CD4-positive, CD25-positive, alpha-beta regulatory T cell (primary cell): ENCODE measurements around the gene EPHA2. TPM values are rescaled to one million over a fixed set of nuclear protein-coding genes. Genes with fewer than 3 reads are reported as not detected.

Experiments used
- ATAC-seq, 2 donors: fragments of 150-1000 bp; cut with Tn5 transposase; one replicate each; pipeline ENCODE4 v1.10.0; 2021; ENCODE audit warnings: low read depth in 2 of 2, moderate number of reproducible peaks in 2 of 2, moderate library complexity in 1 of 2
- DNase-seq, 3 donors: peaks; one replicate each; pipeline versions ENCODE4 v3.0.0 to v3.0.0-alpha.2; 2012 to 2022; ENCODE audit warnings: mixed read lengths in 1 of 3
- H3K27ac ChIP-seq: one replicate; pipeline ENCODE4 v1.7.0; 2013; ENCODE audit warnings: mild to moderate bottlenecking, low read length; ENCODE audit not compliant: insufficient read depth, poor library complexity, severe bottlenecking
- H3K27me3 ChIP-seq: one replicate; pipeline ENCODE4 v1.7.0; 2013; ENCODE audit warnings: low read length; ENCODE audit not compliant: control insufficient read depth, insufficient read depth
- H3K36me3 ChIP-seq: one replicate; pipeline ENCODE4 v1.7.0; 2013; ENCODE audit warnings: mild to moderate bottlenecking, low read length, moderate library complexity; ENCODE audit not compliant: control insufficient read depth, insufficient read depth
- H3K4me1 ChIP-seq: 2 replicates; pipeline ENCODE4 v1.7.0; 2013; ENCODE audit warnings: mild to moderate bottlenecking, low read length; ENCODE audit not compliant: insufficient read depth, control insufficient read depth, poor library complexity, severe bottlenecking
- H3K4me3 ChIP-seq: one replicate; pipeline ENCODE4 v1.7.0; 2013; ENCODE audit warnings: low read depth, mild to moderate bottlenecking, low read length, moderate library complexity
- H3K9me3 ChIP-seq, 2 experiments: 1 replicate in 1 of 2; 2 replicates in 1 of 2; pipeline ENCODE4 v1.7.0; 2013; ENCODE audit warnings: low read length in 2 of 2, mild to moderate bottlenecking in 1 of 2, moderate library complexity in 1 of 2; ENCODE audit not compliant: control insufficient read depth in 2 of 2
- H3K27ac Mint-ChIP-seq, 3 donors: one replicate each; pipeline ENCODE4 v1.8.0; 2020 to 2022; ENCODE audit warnings: mild to moderate bottlenecking in 3 of 3, mixed read lengths in 3 of 3, moderate library complexity in 2 of 3
- H3K27me3 Mint-ChIP-seq: one replicate; pipeline ENCODE4 v1.8.0; 2022; ENCODE audit warnings: mild to moderate bottlenecking, mixed read lengths
- H3K36me3 Mint-ChIP-seq: one replicate; pipeline ENCODE4 v1.8.0; 2020; ENCODE audit warnings: mixed read lengths
- H3K4me1 Mint-ChIP-seq, 4 donors: one replicate each; pipeline ENCODE4 v1.8.0; 2020 to 2022; ENCODE audit warnings: mixed read lengths in 4 of 4, mild to moderate bottlenecking in 1 of 4
- H3K4me3 Mint-ChIP-seq, 4 donors: one replicate each; pipeline ENCODE4 v1.8.0; 2020 to 2022; ENCODE audit warnings: mild to moderate bottlenecking in 4 of 4, mixed read lengths in 4 of 4, moderate library complexity in 3 of 4
- H3K9me3 Mint-ChIP-seq, 7 donors: one replicate each; pipeline ENCODE4 v1.8.0; 2020 to 2022; ENCODE audit warnings: mixed read lengths in 7 of 7, mild to moderate bottlenecking in 3 of 7, moderate library complexity in 2 of 7
- polyA plus RNA-seq, 4 donors: library from polyadenylated mRNA; unstranded; fragments of 300-500 nt; fragmentation: Illumina TruSeq; gene quantifications; one replicate each; pipeline ENCODE4 v1.2.3, GENCODE V29; 2021
- total RNA-seq: library from RNA; stranded (reverse); gene quantifications from one replicate; pipeline ENCODE4 v1.2.3, GENCODE V29; 2022

Gene EPHA2
- total and polyA plus RNA-seq, 5 donors from 2014 or later, result not detected

DNA sequence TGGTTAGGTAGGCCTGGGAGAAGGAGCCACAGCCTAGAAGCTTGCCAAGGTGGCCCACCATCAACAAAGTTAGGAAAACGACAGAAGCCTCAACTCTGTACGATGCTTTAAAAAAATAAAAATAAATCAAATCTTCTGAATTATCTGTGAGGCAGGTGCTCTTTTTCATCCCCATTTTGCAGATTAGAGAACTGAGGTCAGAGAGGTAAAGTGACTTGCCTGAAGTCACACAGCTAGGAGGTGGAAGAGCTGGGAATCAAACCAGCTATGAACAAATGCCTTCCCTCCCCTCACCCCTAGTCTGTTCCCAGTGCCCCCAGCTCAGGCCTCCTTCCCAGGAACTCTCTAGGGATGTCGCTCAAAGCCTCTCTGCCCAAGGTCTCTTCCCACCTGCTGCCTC is 30.4 kb downstream of the EPHA2 start:
- no peaks in the 10 kb centered on the region for H3K36me3 ChIP-seq
- H3K27me3 ChIP-seq, result no peaks in the 10 kb centered on the region
- no peak overlapping the region for H3K4me3 ChIP-seq
- Mint-ChIP-seq H3K9me3 (peaks cover 0 to 2% (median 0%) of the 10 kb centered on the region in 7 donors), H3K4me1 (peaks cover 0 to 3% (median 1%) of the 10 kb centered on the region in 4 donors), H3K36me3 (no peaks in the 10 kb centered on the region), H3K27me3 (peaks cover 5% of the 10 kb centered on the region), H3K27ac (no peak overlapping the region), H3K4me3 (no peak overlapping the region)
- H3K9me3 ChIP-seq, result no peaks in the 10 kb centered on the region
- H3K27ac ChIP-seq, result no peak overlapping the region
- no peak for DNase-seq
- no peaks in the 10 kb centered on the region for H3K4me1 ChIP-seq
- ATAC-seq, result no peak

DNA sequence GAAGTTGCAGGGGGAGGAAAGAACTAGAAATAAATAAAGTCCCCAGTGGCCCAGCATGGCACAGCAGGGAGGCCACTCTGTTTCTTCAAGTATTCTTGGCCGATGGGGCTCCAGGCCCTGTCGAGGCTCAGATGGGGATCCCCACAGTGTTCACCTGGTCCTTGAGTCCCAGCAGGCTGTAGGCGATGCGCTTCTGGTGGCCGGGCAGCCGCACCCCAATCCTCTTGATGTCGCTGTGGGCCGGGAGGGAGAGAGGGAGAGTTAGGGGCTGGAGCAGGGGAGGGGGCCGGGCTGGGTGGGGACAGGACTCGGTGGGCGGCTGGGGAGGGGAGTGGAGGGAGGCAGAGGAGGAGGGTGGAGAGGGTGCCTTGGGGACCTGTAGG is 30.8 kb downstream of the EPHA2 start:
- no peak overlapping the region for H3K27ac ChIP-seq
- no peaks in the 10 kb centered on the region for H3K36me3 Mint-ChIP-seq
- no peak for ATAC-seq
- H3K4me1 Mint-ChIP-seq, result peaks cover 0 to 3% (median 1%) of the 10 kb centered on the region in 4 donors
- peaks cover 5% of the 10 kb centered on the region for H3K27me3 Mint-ChIP-seq
- no peak for DNase-seq
- no peaks in the 10 kb centered on the region for H3K4me1 ChIP-seq
- H3K9me3 ChIP-seq, result no peaks in the 10 kb centered on the region
- H3K9me3 Mint-ChIP-seq, result peaks cover 0 to under 1% (median 0%) of the 10 kb centered on the region in 7 donors
- no peak overlapping the region for H3K4me3 ChIP-seq
- no peaks in the 10 kb centered on the region for H3K36me3 ChIP-seq
- no peak overlapping the region for H3K4me3 Mint-ChIP-seq
- no peaks in the 10 kb centered on the region for H3K27me3 ChIP-seq
- no peak overlapping the region for H3K27ac Mint-ChIP-seq

DNA sequence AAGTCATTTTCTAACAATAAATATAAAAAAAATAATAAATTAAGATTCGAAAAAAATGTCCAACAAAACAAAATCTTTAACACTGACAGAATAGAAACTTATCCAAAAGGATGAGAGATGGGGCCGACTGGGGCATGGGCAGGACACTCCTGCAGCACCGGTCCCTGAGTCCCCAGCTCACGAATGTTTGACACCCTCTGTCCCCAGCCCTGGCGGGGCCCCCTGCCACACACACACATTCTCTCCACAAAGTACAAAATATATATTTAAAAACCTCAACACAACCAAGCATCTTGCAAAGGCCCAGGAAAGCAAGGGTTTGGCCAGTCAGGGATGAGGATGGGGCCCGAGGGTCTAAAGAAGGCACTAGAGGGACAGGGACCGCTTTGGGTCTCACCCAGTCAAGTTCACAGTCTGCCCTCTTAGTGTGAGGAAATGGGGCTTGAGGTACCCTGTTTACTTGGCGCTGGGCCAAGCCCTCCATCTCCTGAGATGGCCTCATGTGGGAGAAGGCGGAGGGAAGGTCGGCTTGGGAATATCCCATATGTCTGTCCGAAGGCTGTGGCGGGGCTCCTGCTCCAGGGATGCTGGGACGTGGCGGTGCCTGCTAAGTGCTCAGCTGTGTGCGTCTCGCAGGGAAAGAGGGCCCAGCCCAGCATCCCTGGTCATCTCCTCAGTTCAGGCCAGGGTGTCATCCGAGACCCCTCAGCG is 31.3 kb downstream of the EPHA2 start:
- DNase-seq, result no peak
- peaks cover 0 to 3% (median 1%) of the 10 kb centered on the region in 4 donors for H3K4me1 Mint-ChIP-seq
- no peaks in the 10 kb centered on the region for H3K27me3 ChIP-seq
- no peaks in the 10 kb centered on the region for H3K9me3 ChIP-seq
- no peak overlapping the region for H3K27ac ChIP-seq
- H3K9me3 Mint-ChIP-seq, result no peaks in the 10 kb centered on the region
- peaks cover 5% of the 10 kb centered on the region for H3K27me3 Mint-ChIP-seq
- ATAC-seq, result no peak
- no peak overlapping the region for H3K4me3 Mint-ChIP-seq
- H3K27ac Mint-ChIP-seq, result no peak overlapping the region
- no peaks in the 10 kb centered on the region for H3K36me3 ChIP-seq
- H3K4me1 ChIP-seq, result no peaks in the 10 kb centered on the region
- H3K36me3 Mint-ChIP-seq, result no peaks in the 10 kb centered on the region
- no peak overlapping the region for H3K4me3 ChIP-seq

DNA sequence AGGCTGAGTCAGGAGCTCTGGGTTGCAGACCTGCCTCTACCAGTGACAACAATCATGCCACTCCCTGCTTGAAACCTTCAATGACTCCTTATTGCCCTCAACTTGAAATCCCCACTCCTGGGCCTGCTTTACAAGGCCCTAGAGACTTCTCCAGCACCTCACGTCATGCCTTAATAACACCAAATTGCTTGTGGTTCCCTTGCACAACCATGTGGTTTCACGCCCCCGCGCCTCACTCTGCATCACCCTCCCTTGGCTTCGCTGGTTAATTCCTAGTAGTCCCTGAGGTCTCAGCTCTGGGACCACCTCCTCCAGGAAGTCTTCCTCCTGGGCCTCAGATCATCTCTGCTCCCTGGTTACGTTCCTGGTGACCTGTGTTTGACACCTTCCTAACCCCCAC is 33.0 kb downstream of the EPHA2 start:
- DNase-seq (no peak), ATAC-seq (no peak)
- Histone ChIP-seq H3K4me3 (no peak overlapping the region), H3K9me3 (no peaks in the 10 kb centered on the region), H3K27me3 (no peaks in the 10 kb centered on the region), H3K27ac (no peak overlapping the region), H3K4me1 (no peaks in the 10 kb centered on the region), H3K36me3 (no peaks in the 10 kb centered on the region)
- H3K9me3 Mint-ChIP-seq, result no peaks in the 10 kb centered on the region
- H3K27me3 Mint-ChIP-seq, result peaks cover 7% of the 10 kb centered on the region
- H3K27ac Mint-ChIP-seq, result no peak overlapping the region
- no peaks in the 10 kb centered on the region for H3K36me3 Mint-ChIP-seq
- H3K4me1 Mint-ChIP-seq, result peaks cover 0 to 3% (median 1%) of the 10 kb centered on the region in 4 donors
- no peak overlapping the region for H3K4me3 Mint-ChIP-seq

DNA sequence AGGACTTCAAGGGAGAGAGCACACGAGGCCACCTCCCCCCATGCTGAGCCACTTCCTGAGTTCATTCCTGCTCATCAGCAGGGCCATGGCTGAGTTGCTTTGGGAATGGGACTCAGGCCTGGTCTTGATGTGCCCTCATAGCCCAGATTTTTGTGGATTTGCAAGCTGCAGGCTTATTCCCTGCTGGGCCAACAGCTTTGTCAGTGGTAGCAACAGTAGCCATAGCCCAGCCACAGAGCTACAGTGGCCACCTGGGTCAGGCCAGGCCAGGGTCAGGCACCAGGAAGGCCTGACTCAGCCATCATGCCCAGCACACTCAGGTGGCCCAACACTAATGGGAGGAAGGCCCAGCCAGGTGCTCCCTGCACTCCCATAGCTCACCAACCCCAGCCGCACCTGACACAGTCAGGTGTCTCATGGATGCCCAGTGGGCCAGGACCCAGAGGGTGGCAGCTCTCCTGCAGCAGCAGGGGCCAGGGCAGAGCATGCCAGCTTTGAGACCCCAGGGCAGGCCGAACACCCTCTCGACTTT is 33.5 kb downstream of the EPHA2 start:
- peaks cover 8% of the 10 kb centered on the region for H3K27me3 Mint-ChIP-seq
- Histone ChIP-seq H3K9me3 (no peaks in the 10 kb centered on the region), H3K4me3 (no peak overlapping the region), H3K4me1 (no peaks in the 10 kb centered on the region), H3K27ac (no peak overlapping the region), H3K36me3 (no peaks in the 10 kb centered on the region), H3K27me3 (no peaks in the 10 kb centered on the region)
- DNase-seq (no peak), ATAC-seq (no peak)
- H3K36me3 Mint-ChIP-seq, result no peaks in the 10 kb centered on the region
- H3K27ac Mint-ChIP-seq, result no peak overlapping the region
- no peak overlapping the region for H3K4me3 Mint-ChIP-seq
- H3K4me1 Mint-ChIP-seq, result peaks cover 0 to 3% (median 1%) of the 10 kb centered on the region in 4 donors
- no peaks in the 10 kb centered on the region for H3K9me3 Mint-ChIP-seq

DNA sequence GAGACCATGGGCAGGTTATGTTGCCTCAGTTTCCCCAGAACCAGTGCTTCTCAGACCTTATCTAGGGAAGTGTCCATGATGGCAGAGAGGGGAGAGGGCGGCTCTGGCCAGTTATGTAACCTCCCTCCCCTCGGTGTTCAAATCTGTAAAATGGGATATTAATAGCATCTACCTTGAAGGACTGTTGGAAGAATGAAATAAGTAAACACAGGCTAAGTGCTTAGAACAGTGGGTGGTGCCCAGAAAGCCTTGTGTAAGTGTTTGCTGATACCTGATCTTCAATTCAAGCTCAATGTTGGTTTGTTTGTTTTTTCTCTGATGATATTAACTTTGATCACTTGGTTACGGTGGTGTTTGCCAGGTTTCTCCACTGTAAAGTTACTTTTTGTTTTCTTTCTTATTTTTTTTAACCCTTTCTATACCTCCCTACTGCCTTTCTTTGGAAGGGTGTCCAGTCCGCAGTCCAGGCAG is 34.9 kb downstream of the EPHA2 start:
- H3K27ac ChIP-seq, result no peak overlapping the region
- Mint-ChIP-seq H3K9me3 (no peaks in the 10 kb centered on the region), H3K4me1 (peaks cover 0 to 3% (median 1%) of the 10 kb centered on the region in 4 donors), H3K36me3 (no peaks in the 10 kb centered on the region), H3K4me3 (no peak overlapping the region), H3K27ac (peak overlapping the region in 2 of 3 donors; percentile 41 to 53), H3K27me3 (peaks cover 9% of the 10 kb centered on the region)
- no peaks in the 10 kb centered on the region for H3K36me3 ChIP-seq
- ATAC-seq (no peak), DNase-seq (no peak)
- H3K9me3 ChIP-seq, result no peaks in the 10 kb centered on the region
- H3K27me3 ChIP-seq, result no peaks in the 10 kb centered on the region
- no peaks in the 10 kb centered on the region for H3K4me1 ChIP-seq
- no peak overlapping the region for H3K4me3 ChIP-seq

DNA sequence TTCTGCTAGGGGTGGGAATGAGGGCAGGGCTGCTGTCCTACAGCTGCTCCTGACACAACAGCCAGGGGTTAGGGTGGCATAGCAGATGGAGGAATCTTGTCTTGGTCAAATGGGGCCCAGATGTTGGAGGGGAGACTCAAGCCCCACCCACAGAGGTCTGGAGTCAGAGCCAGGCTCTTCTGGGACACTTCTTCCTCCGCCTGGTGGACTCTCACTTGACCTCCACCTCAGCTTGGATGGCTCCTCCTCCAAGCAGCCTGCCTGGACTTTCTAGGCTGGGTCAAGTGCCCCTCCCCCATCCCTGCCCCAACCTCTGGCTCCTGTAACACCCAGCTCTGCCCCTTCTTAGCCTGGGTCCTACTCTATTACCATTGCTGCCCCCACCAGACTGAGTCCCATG is 35.5 kb downstream of the EPHA2 start:
- Mint-ChIP-seq H3K4me1 (peaks cover 0 to 3% (median 1%) of the 10 kb centered on the region in 4 donors), H3K27ac (no peak overlapping the region), H3K27me3 (peaks cover 9% of the 10 kb centered on the region), H3K9me3 (no peaks in the 10 kb centered on the region), H3K36me3 (no peaks in the 10 kb centered on the region), H3K4me3 (no peak overlapping the region)
- Histone ChIP-seq H3K4me3 (no peak overlapping the region), H3K27ac (no peak overlapping the region), H3K4me1 (no peaks in the 10 kb centered on the region), H3K9me3 (no peaks in the 10 kb centered on the region), H3K36me3 (no peaks in the 10 kb centered on the region), H3K27me3 (no peaks in the 10 kb centered on the region)
- ATAC-seq, result no peak
- no peak for DNase-seq

DNA sequence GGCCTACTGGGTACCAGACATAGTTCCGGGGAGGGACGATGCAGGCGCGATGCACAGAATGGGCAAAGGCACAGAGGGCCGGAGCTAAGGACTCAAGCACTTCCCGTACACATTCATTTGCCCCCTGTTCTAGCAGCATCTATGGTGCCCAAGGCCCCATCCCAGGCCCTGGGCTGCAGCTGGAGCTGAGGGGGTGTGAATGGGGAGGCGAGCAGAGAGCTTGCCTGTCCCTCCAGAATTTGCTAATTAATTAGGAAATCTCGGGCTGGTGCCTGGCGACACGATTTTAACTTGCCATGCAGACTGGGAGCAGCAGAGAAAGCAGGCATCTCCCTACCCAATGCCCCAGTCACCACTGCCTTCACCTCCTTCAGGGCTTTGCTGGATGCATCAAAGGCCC is 35.9 kb downstream of the EPHA2 start:
- ATAC-seq (no peak), DNase-seq (no peak)
- Histone ChIP-seq H3K9me3 (no peaks in the 10 kb centered on the region), H3K27me3 (no peaks in the 10 kb centered on the region), H3K4me1 (no peaks in the 10 kb centered on the region), H3K36me3 (no peaks in the 10 kb centered on the region), H3K27ac (no peak overlapping the region), H3K4me3 (no peak overlapping the region)
- no peak overlapping the region for H3K27ac Mint-ChIP-seq
- peaks cover 9% of the 10 kb centered on the region for H3K27me3 Mint-ChIP-seq
- H3K4me1 Mint-ChIP-seq, result peaks cover 0 to 3% (median 1%) of the 10 kb centered on the region in 4 donors
- no peaks in the 10 kb centered on the region for H3K36me3 Mint-ChIP-seq
- H3K9me3 Mint-ChIP-seq, result no peaks in the 10 kb centered on the region
- H3K4me3 Mint-ChIP-seq, result no peak overlapping the region
